ENCODE measurements around the gene MGME1.
"Not testable (repeated sequence)": the region's sequence is repeated elsewhere in the genome, so short reads cannot be mapped to it uniquely, and the experiment has no call there.

The MGME1 gene

DNA sequence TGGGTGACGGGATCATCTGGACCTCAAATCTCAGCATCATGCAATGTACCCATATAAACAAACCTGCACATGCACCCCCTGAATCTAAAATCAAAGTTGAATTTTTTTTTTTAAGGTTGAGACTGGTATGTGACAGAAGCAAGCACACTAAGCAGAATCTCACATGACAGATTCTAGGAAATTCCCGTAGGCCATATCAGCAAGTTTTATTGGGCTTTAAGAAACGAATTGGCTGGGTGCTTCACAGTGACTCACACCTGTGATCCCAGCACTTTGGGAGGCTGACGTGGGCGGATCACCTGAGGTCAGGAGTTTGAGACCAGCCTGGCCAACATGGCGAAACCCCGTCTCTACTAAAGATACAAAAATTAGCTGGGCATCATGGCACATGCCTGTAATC is 58.2 kb downstream of the MGME1 start:
- not testable (repeated sequence) for H3K27ac Mint-ChIP-seq; H3K4me3 Mint-ChIP-seq; H3K27me3 Mint-ChIP-seq (ENCODE audit: low read depth); H3K36me3 Mint-ChIP-seq (ENCODE audit: low read depth); H3K9me3 Mint-ChIP-seq; H3K4me1 Mint-ChIP-seq (ENCODE audit: low read depth); DNase-seq (ENCODE audit: low spot score)

DNA sequence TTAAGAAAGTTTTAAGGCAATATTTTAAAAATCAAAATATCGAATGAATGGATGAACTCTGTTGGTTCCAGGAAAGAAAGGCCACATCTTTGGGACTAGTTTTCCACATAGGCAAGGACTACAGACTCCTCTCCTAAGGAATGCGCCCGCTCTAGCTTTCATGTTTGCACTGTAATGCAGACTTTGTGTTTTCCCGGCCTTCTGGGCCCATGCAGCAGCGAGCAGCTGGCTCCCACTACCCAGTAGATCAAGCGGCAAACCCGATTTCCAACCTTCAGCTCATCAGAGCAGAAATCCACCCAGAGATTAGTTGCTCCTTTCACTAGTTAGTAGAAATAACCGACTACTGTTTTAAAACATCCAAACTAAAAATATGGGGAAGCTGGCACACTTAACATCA is 61.2 kb downstream of the MGME1 start:
- no peaks in the 10 kb centered on the region for H3K36me3 Mint-ChIP-seq (ENCODE audit: low read depth)
- H3K4me3 Mint-ChIP-seq, result no peak overlapping the region
- no peaks in the 10 kb centered on the region for H3K9me3 Mint-ChIP-seq
- H3K27ac Mint-ChIP-seq, result no peak overlapping the region
- no peaks in the 10 kb centered on the region for H3K4me1 Mint-ChIP-seq (ENCODE audit: low read depth)
- H3K27me3 Mint-ChIP-seq (ENCODE audit: low read depth), result no peaks in the 10 kb centered on the region
- DNase-seq (ENCODE audit: low spot score), result no peak

GRCh38 chr20:18031050-18031449 is 62.2 kb downstream of the MGME1 start:
- H3K9me3 Mint-ChIP-seq, result no peaks in the 10 kb centered on the region
- no peaks in the 10 kb centered on the region for H3K27me3 Mint-ChIP-seq (ENCODE audit: low read depth)
- H3K4me1 Mint-ChIP-seq (ENCODE audit: low read depth), result no peaks in the 10 kb centered on the region
- H3K27ac Mint-ChIP-seq, result no peak overlapping the region
- H3K36me3 Mint-ChIP-seq (ENCODE audit: low read depth), result no peaks in the 10 kb centered on the region
- DNase-seq (ENCODE audit: low spot score), result no peak
- no peak overlapping the region for H3K4me3 Mint-ChIP-seq

GRCh38 chr20:18031888-18032509 is 63.2 kb downstream of the MGME1 start:
- no peak overlapping the region for H3K4me3 Mint-ChIP-seq
- H3K27ac Mint-ChIP-seq, result no peak overlapping the region
- H3K9me3 Mint-ChIP-seq, result no peaks in the 10 kb centered on the region
- no peaks in the 10 kb centered on the region for H3K36me3 Mint-ChIP-seq (ENCODE audit: low read depth)
- H3K4me1 Mint-ChIP-seq (ENCODE audit: low read depth), result no peaks in the 10 kb centered on the region
- DNase-seq (ENCODE audit: low spot score), result no peak
- H3K27me3 Mint-ChIP-seq (ENCODE audit: low read depth), result no peaks in the 10 kb centered on the region

- no peak for DNase-seq (ENCODE audit: low spot score)
- H3K36me3 Mint-ChIP-seq (ENCODE audit: low read depth), result no peaks in the 10 kb centered on the region
- no peak overlapping the region for H3K4me3 Mint-ChIP-seq
- no peaks in the 10 kb centered on the region for H3K27me3 Mint-ChIP-seq (ENCODE audit: low read depth)
- H3K27ac Mint-ChIP-seq, result no peak overlapping the region
- no peaks in the 10 kb centered on the region for H3K9me3 Mint-ChIP-seq
- no peaks in the 10 kb centered on the region for H3K4me1 Mint-ChIP-seq (ENCODE audit: low read depth)
Observed at GRCh38 chr20:18032977-18033892, 64.4 kb downstream of the MGME1 start.

GRCh38 chr20:18034039-18034438 is 65.2 kb downstream of the MGME1 start:
- no peak overlapping the region for H3K27ac Mint-ChIP-seq
- no peaks in the 10 kb centered on the region for H3K9me3 Mint-ChIP-seq
- H3K36me3 Mint-ChIP-seq (ENCODE audit: low read depth), result no peaks in the 10 kb centered on the region
- no peak overlapping the region for H3K4me3 Mint-ChIP-seq
- no peaks in the 10 kb centered on the region for H3K27me3 Mint-ChIP-seq (ENCODE audit: low read depth)
- DNase-seq (ENCODE audit: low spot score), result no peak
- no peaks in the 10 kb centered on the region for H3K4me1 Mint-ChIP-seq (ENCODE audit: low read depth)

DNA sequence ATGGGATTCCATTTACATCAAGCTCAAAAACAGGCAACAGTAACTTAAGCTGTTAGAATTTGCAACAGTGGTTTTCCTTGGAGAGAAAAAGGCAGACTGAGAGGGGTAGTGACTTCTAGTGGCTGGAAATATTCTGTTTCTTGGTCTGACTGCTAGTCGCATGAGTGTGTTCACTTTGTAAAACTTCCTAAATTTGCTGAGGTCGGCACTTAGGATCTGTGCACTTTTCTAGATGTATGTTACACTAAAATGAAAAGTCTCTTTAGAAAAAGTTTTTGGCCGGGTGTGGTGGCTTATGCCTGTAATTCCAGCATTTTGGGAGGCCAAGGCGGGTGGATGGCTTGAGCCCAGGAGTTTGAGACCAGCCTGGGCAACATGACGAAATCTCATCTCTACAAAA is 70.2 kb downstream of the MGME1 start:
- DNase-seq (ENCODE audit: low spot score), result no peak
- no peak overlapping the region for H3K27ac Mint-ChIP-seq
- peaks cover 3% of the 10 kb centered on the region for H3K27me3 Mint-ChIP-seq (ENCODE audit: low read depth)
- H3K36me3 Mint-ChIP-seq (ENCODE audit: low read depth), result no peaks in the 10 kb centered on the region
- no peak overlapping the region for H3K4me3 Mint-ChIP-seq
- no peaks in the 10 kb centered on the region for H3K9me3 Mint-ChIP-seq
- no peaks in the 10 kb centered on the region for H3K4me1 Mint-ChIP-seq (ENCODE audit: low read depth)

Measured in T-helper 2 cell treated with Interferon-gamma antibody and Interleukin-4, amounts not matched to agents 5 μg/mL and 100 μg/mL, for 36 hours (primary cell).